ENCODE measurements around the gene PAX3.

PAX3 gene

DNA sequence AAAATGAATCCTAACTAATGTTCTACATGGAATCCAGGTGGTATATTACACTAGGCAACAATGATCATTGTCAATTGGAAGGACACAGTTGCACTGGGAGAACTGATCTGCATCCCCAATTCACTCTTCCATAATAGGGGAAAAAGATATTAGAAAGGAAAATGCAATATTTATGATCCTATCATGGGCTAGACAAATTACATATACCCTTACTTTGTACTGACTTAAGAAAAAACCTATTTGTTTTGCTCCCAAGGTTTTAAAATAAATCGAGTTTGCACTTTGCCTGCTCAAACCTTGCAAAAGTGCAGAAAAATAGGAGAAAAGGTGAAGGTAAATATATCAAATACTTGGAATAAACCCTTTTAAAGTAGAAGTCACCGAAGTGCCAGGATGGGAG, 11.0 kb upstream of the PAX3 start:
- DNase-seq, result no peak

DNA sequence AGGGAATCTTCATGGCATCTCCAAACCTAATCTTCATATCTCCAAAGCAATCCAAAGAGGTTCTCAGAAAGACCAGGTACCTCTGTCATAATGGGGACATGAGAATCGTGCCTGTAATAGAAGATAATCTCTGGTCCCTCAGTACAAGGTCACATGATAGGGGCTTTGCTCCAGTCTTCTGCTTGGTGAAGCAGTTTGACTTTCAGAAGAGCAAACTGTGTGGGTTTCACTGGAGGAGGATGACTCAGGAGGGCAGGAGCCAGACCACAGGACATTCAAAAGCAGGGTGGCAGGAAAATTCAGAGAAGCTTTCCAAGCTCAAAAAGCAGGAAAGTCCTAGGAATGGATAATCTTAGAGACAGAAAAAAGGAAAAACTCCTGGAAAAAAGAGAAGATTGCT, 10.6 kb upstream of the PAX3 start:
- no peak for DNase-seq

DNA sequence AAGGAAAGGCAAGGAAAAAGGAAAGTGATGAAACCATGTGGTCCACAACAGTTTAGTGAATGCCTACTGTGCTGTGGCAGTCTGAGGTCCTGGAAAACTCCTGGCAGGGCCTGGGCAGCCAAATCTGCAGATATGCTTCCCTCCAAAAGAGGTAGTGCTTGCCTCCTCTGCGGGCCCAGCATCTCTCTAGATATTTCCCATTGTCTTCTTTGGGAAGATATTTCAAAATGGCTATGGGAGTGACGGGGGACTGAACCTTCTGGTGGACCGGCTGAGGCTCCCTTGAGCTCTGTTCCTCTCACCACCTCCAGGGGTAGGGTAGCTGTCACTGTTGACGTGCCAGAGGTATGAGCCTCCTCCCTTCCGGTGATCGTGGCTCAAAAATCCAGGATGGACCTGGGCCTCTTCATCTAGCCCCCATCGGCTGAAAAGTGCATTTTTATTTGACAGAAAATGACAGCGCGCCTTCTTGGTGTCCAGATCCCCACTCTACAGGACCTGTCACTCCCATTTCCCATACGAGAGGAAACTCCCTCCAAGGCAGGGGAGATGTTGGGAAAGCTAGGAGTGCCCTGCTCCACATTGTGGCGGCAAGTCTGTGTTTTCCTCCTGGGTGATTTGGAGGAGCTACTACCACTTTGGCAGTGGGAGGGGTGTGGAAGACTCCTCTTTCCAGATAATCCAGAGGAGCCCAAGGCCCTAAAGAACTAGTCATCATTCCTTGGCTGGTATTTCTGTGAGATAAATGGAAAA, 9.4 kb upstream of the PAX3 start:
- DNase-seq, result no peak

DNA sequence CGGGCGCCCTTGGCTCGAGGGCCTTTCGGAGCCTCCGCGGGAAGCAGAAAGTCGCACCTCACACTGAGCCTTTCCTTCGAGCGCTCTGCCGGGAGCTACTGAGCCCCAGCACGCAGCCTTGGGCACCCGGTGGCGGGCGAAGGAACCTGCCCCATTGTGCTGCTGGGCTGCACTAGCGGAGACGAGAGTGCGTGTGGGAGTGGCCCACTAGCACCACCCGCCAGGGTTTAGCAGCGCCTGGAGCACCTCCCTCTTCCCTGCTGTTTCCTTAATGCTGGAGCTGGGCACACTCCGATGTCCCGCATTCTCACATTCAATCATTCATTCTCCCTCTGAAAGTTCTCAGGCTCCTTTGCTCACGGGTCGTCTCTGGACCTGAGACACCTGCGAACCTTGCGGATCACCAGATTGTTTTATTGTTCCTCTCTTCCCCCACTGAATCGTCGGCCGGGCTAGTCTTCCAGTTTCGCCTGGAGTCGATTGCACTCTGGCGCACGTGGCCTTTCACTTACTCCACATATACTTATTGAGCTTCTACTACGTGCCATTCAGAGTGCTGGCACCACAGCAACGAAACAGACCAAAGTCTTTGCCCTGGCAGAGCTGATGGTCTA, 8.5 kb upstream of the PAX3 start:
- no peak for DNase-seq

DNA sequence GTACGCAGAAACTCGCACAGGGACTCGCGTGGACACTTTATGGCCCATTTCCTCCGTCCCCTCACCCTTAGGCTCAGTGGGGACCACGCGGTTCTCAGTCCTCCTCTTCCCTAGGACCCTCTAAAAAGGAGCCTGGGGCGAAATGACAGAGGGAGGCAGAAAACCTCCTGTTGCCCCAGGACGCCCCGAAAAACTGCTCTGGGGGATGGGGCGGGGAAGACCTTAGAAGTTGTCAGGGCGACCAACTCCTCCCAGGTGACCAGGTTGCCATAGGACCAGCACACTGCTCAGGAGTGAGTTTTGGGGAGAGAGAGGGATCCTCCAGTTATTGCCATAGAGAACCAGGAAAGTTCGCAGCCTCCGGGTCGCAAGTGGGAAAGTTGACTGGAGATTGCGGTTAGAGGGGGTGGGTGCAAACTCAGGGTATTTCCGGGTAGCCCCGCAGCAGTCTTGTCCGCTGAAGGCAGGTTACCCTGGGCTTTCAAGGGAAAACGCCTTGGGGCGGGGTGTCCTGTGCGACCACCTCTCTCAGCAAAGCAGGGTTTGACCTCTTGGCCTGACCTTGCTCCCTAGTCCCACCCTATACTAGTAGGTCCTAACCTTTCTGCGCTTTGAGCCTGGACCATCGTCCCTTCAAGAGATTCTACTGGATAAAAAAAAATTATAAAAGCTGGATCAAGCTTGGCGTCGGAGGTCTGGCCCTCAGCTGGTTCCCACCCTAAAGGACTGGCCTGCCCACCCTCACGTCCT, 7.8 kb upstream of the PAX3 start:
- no peak for DNase-seq

DNA sequence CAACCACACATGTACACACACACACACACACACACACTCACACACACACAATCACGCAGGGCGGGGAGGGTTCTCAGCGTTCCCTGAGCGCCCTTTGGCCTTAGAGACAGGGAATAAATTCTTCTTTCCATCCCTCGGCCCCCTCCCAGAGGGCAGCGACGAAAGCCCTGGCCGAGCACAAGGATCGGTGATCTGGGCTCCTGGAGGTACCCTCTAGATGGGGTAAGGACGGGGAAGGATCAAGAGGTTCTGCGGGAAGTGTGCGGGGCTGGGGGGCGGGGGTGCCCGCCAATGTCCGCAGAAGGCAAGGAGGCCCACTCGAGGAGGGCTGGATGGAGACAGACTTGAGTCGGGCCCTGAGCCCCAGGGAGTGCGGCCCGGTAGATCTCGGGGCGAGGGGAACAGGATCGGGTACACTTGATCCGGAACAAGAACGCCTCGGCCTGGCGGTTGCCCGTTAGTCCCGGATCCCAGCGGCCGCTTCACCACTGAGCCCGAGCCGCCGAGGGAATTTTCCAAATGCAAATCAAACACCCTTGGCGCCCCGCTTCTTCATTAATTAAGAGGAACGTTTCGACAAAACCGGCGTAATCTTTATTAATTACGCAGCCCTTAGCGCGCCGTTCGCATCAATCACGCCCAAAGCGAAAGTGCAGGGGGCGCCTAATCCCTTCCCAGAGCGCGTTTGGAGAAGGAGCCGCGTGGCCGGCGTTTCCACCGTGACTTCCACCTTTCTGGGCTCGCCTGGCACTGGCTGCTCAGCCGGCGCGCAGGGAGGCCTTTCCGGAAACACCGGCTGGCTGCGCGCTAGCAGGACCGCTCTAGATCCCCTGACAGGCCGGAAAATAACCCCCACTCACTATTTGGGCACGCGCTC, 7.0 kb upstream of the PAX3 start:
- no peak for DNase-seq

DNA sequence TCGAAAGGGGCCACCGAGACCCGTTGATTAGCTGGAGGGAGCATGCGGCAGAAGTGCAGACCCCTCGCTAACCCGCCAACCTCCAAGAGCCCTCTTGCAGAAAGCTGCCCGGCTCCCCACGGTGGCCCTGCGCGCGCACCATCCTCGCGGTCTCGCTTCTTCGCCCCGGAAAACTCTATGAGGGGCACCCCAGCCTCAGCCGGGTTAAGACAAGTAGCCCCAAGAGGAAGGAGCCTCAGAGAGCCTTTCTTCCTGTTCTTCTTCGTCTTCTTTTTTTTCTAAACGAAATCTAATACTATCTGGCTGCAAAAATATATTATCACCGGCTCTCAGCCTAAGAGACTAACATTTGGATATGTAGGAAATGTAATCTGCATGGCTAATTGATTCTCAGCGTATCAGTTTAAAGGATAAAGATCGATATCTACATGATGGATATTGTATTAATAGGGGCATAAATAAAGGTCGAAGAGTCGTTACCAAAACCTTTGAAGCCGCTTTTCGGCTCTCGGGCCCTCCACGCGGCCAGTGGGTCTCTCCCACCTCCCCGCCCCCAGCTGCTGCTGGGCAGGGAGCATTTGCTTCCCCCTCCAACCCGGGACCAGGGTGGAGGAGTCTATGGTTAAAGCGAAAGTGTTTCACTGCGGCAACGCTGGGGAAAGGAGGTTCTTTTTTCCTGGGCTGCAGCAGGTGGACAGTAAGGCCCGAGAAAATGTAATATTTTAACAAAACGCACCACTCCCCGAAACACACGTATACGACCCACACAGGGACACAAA, 6.1 kb upstream of the PAX3 start:
- DNase-seq, result no peak

DNA sequence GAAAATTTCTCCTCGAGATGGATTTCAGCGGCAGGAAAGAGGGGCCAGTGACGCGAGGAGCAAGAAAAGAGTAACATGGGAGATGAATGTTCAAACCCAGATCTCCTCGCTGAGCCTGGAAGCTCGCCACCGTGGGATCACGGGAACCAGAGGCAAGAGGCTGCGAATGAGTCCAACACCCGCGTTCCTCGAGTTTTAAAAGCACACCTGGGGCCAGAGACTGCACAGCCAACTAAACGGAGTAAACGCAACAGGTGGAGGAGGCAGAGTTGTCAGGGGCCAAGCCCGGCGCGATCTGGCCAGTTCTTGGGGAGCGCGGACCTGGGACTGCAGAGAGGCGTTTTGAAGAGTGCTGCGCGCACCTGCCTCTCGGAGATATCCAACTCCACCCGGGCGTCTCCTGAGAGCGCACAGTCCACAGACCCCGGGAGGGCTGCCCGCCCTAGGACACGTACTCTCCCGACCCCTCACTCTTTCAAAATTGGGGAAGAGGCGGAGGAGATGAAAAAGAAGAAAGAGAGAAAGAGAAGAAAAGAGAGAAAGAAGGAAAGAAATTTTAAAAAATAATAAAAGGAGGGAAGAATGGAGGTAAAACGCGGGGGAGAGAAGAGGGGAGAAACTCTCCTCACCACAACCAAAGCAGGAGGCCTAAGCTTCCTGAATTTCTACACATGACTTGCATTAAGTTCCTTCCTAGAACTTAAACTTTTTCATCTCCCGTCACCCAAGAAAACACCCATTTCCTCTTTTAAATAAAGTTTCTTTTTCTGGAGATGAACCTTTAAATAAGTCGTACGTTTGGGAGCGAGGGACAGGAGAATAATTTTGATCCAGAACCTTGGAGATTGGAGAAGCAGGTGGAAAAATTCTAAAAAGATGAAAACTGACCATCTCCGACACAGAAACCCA, 5.3 kb upstream of the PAX3 start:
- no peak for DNase-seq

DNA sequence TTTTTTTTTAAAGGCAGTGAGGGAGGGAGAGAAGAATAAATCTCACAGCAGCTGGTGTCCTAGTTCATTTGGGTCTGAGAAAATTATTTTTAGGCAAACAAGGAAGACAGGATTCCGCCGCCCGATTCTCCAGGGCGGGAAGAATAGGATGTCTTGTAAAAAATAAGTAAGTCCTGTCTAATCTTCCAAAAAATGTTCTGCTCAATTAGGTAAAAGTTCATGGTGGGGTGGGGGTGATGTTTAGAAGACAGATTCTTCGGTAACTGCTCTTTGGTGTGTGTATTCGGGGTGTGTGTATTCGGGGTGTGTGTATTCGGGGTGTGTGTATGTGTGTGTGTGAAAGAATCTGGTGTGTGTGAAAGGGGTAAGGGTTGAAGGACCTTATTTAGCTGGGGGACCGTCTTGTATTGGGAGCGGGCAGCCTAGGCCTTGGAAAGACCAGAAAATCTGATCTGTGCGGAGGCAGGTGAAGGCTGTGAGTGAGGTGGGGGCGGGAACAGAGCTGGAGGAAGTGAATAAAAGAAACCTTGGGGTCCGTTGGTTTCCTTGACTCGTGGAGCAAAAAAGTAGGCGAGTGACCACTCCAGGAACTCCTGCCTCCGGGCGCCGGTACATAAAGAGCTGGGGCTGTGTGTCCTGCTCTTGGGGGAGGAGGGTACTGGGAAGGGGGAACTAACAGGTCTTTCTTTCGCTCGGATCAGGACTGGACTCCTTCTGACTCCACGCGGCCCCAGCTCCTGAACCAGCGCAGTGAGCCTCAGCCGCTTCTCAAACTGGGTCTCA, 4.4 kb upstream of the PAX3 start:
- no peak for DNase-seq

DNA sequence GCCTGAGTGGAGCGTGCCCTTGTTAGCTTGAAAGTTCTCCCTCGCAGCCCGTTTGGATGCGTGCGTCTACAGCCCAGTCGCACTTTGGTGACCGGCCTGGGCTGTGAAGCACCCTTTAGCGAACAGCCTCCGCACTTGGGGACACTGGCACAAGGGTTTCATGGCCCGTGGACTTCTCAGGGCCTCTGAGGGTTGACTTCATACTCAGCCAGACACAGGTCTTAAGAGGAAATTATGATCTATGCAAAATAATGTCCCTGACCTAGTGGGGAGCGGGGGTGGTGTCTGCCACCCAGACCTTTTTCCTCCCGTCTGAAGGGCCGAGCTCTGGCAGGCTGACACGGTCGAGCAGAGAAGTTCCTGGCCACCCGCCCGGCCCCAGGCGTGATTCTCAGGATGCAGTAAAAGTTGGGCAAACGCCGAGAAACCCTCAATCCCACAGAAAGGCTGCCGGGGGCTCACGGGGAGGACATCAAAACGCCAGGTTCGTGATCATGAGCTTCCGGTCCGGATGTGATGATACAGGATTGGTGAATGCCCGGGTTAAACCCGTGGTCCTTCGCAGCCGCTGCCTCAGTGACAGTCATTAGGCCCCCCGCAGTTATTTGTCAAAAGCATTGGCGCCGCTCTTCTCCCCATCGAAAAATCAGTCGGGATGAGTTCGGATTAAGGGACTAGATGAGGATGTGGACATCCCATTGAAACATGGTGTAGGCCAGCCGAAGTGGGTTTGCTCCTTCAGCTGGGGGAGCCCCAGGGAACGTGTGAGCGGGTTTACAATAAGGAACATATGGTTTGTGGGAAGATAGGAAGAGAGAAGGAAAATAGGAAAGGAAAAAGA, 3.6 kb upstream of the PAX3 start:
- DNase-seq, result no peak

DNA sequence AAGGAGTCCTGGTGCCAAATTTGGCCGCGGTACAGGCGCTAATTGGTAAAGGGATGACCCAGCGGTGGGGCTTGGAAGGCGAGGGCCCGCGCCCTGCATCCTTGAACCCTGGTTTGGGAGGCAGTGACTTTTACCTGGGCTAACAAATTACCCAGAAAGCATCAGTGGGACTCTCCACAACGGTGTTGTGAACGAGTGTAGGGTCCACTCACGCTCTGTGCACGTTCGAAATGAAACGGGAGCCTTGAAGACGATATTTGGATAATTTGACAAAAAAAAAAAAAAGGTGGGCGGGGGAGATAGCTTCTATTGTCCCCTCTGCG, 3.0 kb upstream of the PAX3 start:
- DNase-seq, result no peak

DNA sequence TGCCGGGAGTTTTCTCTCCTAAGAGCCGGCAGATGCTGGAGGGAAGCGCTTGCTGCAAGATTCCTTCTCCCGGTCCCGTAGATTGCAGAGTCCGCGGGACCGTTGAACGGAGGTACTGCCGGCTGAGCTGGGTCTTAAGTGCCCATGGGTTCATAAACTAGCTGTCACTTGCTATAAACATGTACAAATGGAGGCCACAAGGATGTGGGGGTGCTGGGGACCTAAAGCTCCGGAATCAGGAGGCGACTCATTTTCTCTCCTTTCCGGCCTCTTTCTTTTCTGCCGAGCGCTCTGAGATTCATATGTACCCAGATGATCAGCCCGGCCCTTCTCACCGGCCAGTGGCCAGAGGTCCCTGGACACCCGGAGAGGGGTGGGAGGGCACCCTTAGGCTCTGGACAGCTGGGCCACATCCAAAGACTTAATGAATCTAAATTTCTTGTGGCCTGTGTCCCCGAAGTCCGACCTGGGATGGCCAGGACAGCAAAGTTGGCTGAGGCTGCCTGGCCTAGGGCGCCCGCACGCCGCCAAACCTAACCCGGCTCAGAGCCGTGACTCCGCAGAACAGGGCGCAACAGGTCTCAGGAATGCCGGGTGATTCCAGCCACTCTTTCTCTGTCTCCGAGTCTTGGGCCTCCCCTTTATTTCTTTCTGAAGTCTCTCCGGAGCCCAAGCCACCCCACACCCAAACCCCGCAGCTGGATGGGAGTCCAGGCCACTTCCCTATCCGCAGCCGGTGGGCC, 2.4 kb upstream of the PAX3 start:
- no peak for DNase-seq

DNA sequence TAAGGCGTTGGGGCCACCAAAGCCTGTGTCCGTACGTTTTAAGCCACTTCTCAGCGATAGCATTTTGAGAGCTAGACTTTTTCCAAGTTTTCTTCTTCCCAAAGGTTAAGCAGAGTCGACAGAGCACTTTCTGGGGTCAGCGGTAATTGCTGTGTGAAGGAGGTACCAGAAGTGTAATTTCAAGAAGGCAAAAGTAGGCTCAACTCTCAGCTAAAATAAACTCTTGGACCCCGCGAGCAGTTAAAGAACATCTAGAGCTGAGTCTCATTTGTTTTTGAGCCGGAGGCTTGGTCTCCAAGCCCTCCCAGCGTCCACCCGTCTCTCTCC, 1.9 kb upstream of the PAX3 start:
- no peak for DNase-seq

DNA sequence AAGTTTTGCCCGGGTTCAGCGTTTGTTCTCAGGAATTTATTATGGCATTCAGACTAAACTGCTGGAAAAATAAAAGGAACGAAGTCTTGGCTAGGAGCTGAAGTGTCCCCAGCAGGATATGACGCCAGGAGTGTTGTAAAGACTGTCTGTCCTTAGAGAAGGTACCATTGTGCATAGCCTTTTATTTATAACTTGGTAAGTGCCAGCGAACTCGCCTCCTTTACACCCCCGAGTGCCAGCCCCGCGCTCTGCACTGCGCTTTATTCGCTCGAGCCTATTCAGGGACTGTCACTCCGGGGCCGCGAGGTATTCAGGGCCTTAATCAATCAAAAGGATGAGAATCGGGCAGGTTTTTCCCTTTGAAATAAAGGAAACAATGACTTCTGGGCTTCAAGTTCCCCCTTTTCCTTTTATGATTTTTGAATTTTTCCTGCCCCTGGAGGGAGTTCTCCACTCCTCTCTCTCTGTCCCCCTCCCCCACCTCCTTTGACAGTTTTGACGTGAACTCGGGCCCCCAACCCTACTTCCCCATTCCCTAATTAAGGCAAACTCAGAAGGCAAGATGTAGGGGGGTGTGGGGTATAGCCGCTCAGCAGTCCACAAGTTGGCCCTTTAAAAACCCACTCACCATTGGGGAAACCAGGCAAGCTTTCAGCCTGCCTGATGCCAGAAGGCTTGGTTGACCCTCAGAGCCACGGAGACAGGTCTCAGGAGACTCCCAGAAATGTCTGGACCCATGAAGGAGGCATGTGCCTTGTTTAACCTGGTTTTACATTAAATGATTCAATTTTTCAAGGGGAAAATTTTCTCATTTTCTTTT, 1.3 kb upstream of the PAX3 start:
- no peak for DNase-seq

DNA sequence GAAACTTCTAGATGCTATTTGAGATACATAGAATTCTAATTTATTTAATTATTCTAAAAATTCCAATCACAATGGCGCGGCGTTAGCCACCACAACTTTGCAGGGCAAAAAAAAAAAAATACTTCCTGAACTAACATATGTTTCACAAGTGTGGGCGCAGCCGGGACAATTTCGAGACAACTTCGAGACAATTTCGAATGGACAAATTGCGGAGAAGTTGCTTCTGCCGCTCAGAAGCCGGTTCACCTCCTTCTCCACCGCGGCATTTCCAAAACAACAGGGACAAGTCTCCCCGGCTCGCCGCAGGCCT, 842 bp downstream of the PAX3 start:
- no peak for DNase-seq

DNA sequence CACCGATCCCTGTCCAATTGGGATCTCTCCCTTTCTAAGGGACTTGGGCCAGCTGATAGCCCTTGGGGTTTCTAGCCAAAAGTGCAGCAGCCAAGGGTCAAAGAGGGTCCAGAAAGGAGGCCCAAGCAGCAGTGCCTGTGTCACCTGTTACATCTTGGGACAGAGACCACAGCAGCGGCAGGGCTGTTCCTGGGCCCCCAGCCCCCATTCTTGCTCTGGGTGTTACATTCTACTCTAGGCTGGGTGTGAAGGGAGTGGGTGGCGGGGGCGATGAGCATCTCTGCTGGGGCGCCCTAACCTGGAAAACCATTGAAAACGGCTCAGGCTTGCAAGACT, 1.2 kb downstream of the PAX3 start:
- no peak for DNase-seq

DNA sequence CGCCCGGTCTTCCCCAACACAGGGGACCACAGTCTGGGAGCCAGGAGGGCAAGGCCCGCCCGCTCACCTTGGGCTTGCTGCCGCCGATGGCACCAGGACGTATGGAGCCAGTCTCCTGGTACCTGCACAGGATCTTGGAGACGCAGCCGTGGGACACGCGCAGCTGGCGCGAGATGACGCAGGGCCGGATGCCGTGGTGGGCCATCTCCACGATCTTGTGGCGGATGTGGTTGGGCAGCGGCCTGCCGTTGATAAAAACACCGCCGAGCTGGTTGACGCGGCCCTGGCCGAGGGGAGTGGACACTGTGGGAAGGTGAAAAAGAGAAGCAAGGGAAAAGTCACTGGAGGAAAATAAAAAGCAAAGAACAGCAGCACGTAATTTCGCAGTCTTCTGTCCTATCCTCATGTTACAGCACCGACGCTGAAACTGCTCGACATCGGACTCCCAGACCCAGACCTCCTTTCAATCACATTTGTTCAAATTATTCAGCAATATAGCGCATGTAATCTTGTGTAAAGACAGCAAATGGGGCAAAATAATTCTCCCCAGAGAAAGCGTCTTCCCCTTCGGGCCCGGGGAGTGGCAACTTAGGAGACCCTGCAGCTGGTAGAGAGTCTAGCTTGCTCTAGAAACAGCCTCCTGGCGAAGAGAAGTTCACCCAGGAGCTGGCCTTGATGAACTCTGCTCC, 1.7 kb downstream of the PAX3 start:
- no peak for DNase-seq

DNA sequence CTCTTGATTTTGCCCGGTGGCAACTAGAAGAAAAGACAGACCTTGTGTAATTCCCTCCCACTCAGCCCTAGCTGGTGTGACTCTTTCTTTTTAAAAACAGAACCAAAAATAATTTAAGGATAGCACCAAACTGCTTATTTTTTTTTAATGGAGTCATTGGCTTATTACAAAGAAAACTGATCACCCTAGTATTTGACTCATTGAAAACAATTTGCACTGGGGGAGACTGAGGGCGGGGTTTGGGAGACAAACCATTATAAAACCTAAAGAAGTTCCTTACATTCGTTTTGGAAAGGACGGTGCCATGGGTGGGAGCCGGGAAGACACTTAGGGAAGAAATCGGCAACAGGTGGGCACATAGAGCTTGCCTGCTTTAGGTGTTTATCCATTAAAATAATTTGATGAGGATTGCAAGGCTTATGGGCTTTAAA, 2.5 kb downstream of the PAX3 start:
- no peak for DNase-seq
